Activated naive CD8-positive, alpha-beta T cell treated with anti-CD3 and anti-CD28 coated beads for 36 hours (primary cell): ENCODE measurements around the gene CDH16. TPM values are rescaled to one million over a fixed set of nuclear protein-coding genes. Genes with fewer than 3 reads are reported as not detected.
"Not testable (repeated sequence)": the region's sequence is repeated elsewhere in the genome, so short reads cannot be mapped to it uniquely, and the experiment has no call there.

Source experiments
- DNase-seq: peaks from one replicate; pipeline ENCODE4 v3.0.0; 2021
- H3K27ac Mint-ChIP-seq: one replicate; pipeline ENCODE4 v1.8.0; 2022; ENCODE audit warnings: mild to moderate bottlenecking, moderate library complexity, mixed read lengths
- H3K27me3 Mint-ChIP-seq: one replicate; pipeline ENCODE4 v1.8.0; 2022; ENCODE audit warnings: mild to moderate bottlenecking, mixed read lengths
- H3K36me3 Mint-ChIP-seq: one replicate; pipeline ENCODE4 v1.8.0; 2021; ENCODE audit warnings: mild to moderate bottlenecking, mixed read lengths
- H3K4me1 Mint-ChIP-seq: one replicate; pipeline ENCODE4 v1.8.0; 2021; ENCODE audit warnings: mixed read lengths
- H3K4me3 Mint-ChIP-seq: one replicate; pipeline ENCODE4 v1.8.0; 2022; ENCODE audit warnings: mild to moderate bottlenecking, moderate library complexity, mixed read lengths
- H3K9me3 Mint-ChIP-seq: one replicate; pipeline ENCODE4 v1.8.0; 2022; ENCODE audit warnings: mixed read lengths
- total RNA-seq, 2 experiments: library from RNA; stranded (reverse); gene quantifications; one replicate each; pipeline ENCODE4 v1.2.3, GENCODE V29; 2021

CDH16 gene, protein sequence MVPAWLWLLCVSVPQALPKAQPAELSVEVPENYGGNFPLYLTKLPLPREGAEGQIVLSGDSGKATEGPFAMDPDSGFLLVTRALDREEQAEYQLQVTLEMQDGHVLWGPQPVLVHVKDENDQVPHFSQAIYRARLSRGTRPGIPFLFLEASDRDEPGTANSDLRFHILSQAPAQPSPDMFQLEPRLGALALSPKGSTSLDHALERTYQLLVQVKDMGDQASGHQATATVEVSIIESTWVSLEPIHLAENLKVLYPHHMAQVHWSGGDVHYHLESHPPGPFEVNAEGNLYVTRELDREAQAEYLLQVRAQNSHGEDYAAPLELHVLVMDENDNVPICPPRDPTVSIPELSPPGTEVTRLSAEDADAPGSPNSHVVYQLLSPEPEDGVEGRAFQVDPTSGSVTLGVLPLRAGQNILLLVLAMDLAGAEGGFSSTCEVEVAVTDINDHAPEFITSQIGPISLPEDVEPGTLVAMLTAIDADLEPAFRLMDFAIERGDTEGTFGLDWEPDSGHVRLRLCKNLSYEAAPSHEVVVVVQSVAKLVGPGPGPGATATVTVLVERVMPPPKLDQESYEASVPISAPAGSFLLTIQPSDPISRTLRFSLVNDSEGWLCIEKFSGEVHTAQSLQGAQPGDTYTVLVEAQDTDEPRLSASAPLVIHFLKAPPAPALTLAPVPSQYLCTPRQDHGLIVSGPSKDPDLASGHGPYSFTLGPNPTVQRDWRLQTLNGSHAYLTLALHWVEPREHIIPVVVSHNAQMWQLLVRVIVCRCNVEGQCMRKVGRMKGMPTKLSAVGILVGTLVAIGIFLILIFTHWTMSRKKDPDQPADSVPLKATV
- total RNA-seq = not detected

DNA sequence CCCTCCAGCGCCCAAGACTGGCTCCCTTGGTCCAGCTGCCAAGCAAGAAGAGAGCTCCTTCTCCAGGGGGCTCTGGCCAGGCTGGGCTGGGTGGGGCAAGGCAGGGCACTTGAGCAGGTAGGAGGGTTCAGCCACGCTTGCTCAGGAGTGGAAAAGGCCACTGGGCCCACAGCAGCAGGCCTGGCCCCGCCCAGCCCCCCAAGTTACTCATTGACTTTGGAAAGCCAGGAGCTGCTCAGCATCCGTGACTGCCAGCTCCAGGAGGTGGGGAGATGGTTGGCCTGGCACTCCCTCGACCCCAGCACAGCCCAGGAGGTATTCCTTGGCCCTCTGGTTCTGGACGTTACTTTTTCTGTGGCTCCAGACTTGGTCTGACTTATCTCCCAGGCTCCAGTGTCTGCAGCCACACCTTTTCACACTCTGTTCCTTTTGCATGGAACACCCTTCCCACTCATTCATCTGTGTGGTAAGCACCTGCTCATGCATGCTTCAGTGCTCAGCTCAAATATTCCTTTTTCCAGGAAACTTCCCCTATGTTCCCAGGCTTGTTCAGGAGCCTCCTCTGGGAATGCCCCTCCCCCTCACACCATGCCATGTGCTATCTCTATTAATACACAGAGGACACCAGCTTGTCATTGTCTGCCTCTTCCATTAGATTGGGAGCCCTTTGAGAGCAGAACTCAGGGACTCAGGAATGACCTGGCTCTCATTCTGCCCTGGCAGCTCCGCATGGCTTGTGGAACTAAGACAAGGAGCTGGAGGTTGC, at the start of gene CDH16:
TSS of gene CDH16 (minus strand) at position 83 of the 766 bp plus-strand sequence. CDS start 820 bp downstream, outside the sequence.
- Mint-ChIP-seq H3K4me3 (no peak within 1 kb of the TSS), H3K27ac (no peak within 1 kb of the TSS), H3K27me3 (peaks cover 27% of the 10 kb centered on the region), H3K9me3 (no peaks in the 10 kb centered on the region), H3K36me3 (no peaks in the 10 kb centered on the region), H3K4me1 (no peaks in the 10 kb centered on the region)
- DNase-seq = no peak

DNA sequence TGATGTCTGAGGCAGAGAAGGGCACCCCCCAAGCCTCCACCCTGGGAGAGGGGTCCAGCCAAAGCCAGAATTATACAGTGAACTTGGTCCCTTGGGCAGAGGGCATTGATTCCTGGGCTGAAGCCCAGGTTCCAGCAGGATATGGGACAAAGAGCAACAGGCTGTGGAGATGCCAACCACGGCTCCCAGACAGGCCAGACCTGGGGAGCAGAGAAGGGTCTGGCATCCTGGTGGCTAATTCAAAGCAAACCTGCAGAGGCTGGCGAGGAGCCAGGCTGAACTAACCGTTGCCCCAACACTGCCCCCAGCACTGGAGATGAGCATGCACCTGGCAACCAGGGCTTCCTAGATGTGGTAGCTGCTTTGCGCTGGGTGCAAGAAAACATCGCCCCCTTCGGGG, 45.4 kb upstream of the CDH16 start:
- H3K27me3 Mint-ChIP-seq = peaks cover 3% of the 10 kb centered on the region
- DNase-seq = no peak
- H3K4me3 Mint-ChIP-seq = no peak overlapping the region
- no peaks in the 10 kb centered on the region for H3K9me3 Mint-ChIP-seq
- no peaks in the 10 kb centered on the region for H3K36me3 Mint-ChIP-seq
- H3K27ac Mint-ChIP-seq = no peak overlapping the region
- H3K4me1 Mint-ChIP-seq = peaks cover 3% of the 10 kb centered on the region

DNA sequence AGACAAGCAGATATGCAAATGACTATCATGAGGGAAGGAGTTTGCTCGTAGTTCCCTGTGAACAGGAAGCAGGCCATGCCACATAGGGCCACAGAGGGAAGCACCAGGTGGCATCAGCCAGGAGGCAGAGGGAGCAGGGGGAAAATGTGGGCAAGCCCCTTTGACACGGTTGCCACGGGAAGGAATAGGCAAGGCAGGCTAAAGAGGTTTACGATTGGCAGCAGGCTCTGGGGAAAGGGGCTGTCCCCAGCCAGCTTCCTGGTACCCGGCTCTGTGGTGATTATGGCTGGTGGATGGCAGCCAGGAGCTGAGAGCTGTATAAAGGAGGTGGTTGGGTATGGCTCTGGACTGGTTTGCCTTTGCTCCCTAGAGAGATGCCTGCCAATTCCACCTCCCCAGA, 43.2 kb upstream of the CDH16 start:
- H3K27me3 Mint-ChIP-seq = peaks cover 3% of the 10 kb centered on the region
- no peaks in the 10 kb centered on the region for H3K36me3 Mint-ChIP-seq
- H3K4me1 Mint-ChIP-seq = peaks cover 10% of the 10 kb centered on the region
- H3K9me3 Mint-ChIP-seq = no peaks in the 10 kb centered on the region
- peak overlapping the region; percentile 51 for H3K4me3 Mint-ChIP-seq
- no peak for DNase-seq
- no peak overlapping the region for H3K27ac Mint-ChIP-seq

DNA sequence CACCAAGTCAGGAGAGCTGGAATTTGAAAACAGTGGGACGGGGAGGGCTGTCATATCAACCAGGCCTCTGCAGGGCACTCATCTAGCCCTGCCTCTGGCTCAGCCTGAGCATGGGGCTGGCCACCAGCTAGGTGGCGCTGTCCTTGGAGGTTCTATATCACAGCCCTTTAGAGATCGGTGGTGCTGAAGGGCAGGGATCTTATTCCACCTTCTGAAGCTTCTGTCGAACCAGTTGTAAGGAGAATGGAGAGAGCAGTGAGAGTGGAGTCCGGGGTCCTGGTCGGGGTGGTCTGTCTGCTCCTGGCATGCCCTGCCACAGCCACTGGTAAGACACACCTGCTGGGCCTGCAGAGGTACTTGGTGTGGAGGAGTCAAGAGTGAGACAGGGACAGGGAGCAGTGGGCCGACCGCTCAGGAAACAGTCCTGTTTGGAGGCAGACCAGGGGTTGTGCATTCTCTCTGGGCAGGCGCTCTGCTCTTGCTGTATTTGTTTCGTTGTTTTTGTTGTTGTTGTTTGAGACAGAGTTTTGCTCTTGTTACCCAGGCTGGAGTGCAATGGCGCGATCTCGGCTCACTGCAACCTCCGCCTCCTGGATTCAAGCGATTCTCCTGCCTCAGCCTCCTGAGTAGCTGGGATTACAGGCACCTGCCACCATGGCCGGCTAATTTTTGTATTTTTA, 42.5 kb upstream of the CDH16 start, which contains the start of gene CES3:
TSS of gene CES3 (plus strand) at position 202 of the 680 bp plus-strand sequence. CDS start at position 244, 42 bp downstream.
- Mint-ChIP-seq H3K27ac (no peak within 1 kb of the TSS), H3K4me1 (peaks cover 10% of the 10 kb centered on the region), H3K27me3 (peaks cover 3% of the 10 kb centered on the region), H3K36me3 (no peaks in the 10 kb centered on the region), H3K4me3 (peak within 1 kb of the TSS; percentile 51), H3K9me3 (no peaks in the 10 kb centered on the region)
- DNase-seq = peak; percentile 68

DNA sequence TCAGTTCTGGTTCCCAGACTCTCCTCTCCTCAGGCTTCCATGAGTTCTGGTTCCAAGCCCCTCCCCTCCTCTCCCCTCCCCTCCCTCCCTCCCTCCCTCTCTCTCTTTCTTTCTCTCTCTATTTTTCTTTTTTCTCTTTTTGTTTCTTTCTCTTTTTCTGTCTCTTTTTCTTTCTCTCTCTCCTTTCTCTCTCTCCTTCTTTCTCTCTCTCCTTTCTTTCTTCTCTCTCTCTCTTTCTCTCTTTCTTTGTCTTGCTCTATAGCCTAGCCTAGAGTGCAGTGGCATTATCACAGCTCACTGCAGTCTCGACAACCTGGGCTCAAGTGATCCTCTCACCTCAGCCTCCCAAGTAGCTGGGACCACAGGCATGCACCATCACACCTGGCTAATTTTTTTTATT, 41.6 kb upstream of the CDH16 start:
- Mint-ChIP-seq H3K27me3 (peaks cover 9% of the 10 kb centered on the region), H3K36me3 (no peaks in the 10 kb centered on the region), H3K27ac (no peak overlapping the region), H3K4me1 (peaks cover 10% of the 10 kb centered on the region), H3K9me3 (no peaks in the 10 kb centered on the region), H3K4me3 (no peak overlapping the region)
- no peak for DNase-seq

DNA sequence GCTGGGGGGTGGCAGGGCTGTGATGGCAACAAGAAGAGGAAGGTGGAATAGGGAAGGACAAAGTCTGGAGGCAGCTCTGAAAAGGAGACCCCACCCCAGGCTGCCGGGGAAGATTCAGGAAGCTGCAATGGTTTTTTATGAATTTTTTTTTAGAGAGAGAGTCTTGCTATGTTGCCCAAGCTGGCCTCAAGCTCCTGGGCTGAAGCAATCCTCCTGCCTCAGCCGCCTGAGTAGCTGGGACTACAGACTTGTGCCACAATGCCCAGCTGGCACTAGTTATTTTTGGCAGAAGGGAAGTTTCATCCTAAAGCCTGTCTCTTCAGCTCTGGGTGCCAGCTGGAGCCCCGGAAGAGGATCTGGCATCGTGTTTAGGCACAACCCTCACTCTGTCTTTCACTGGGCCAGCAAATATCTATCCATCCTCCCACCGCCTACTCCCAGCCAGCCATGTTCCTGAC, 41.0 kb upstream of the CDH16 start:
- no peaks in the 10 kb centered on the region for H3K9me3 Mint-ChIP-seq
- no peaks in the 10 kb centered on the region for H3K36me3 Mint-ChIP-seq
- H3K4me3 Mint-ChIP-seq = no peak overlapping the region
- no peak for DNase-seq
- H3K27ac Mint-ChIP-seq = no peak overlapping the region
- peaks cover 9% of the 10 kb centered on the region for H3K27me3 Mint-ChIP-seq
- peaks cover 10% of the 10 kb centered on the region for H3K4me1 Mint-ChIP-seq

DNA sequence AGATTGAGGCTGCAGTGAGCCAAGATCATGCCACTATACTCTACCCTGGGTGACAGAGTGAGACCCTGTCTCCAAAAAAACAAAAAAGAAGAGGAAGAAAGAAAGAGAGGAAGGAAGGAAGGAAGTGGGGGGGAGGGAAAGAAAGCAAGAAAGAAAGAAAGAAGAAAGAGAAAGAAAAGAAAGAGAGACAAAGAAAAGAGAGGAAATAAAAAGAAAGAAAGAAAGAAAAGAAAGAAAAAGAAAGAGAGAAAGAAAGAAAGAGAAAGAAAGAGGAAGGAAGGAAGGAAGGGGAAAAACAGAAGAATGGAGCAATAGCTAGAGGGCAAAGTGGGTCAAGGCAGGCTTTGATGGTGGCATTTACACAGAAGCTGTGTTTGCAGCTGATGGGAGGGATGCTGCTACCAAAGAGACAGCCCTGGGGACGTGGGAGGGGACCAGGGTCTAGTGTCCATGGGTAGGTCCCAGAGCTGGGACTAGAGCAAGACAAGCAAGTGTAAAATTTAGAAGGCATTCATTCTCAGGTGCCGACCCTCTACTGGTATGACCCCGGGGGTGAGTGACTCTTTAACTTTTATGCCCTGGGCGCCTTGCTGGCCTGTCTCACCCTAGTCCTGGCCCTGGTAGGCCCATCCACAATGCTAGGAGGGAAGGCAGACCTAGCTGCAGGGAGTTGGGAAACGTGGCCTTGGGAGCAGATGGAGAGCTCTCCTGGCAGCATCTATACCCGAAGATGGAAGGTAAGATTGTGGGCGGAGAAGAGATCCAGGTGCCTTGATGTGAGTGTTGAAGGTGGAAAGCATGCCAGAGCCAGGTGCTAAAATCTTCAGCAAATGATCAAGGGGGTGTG, 40.4 kb upstream of the CDH16 start:
- H3K4me3 Mint-ChIP-seq = no peak overlapping the region

DNA sequence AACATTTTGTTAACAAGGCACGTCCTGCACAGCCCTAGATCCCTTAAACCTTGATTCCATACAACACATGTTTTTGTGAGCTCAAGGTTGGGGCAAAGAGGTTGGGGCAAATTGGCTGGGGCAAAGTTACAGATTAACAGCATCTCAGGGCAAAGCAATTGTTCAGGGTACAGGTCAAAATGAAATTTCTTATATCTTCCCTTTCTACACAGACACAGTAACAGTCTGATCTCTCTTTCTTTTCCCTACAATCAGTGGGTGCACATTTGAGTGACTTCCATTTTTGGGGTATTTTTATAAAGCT, 37.4 kb upstream of the CDH16 start:
- not testable (repeated sequence) for H3K4me1 Mint-ChIP-seq, H3K4me3 Mint-ChIP-seq, H3K27ac Mint-ChIP-seq, DNase-seq, H3K9me3 Mint-ChIP-seq, H3K36me3 Mint-ChIP-seq
- peaks cover 27% of the 10 kb centered on the region for H3K27me3 Mint-ChIP-seq

More for the DNA sequence above, 40.4 kb upstream of the CDH16 start:
- no peak for DNase-seq
- Mint-ChIP-seq H3K27me3 (peaks cover 8% of the 10 kb centered on the region), H3K36me3 (no peaks in the 10 kb centered on the region), H3K4me1 (peaks cover 10% of the 10 kb centered on the region), H3K27ac (no peak overlapping the region), H3K9me3 (no peaks in the 10 kb centered on the region)

DNA sequence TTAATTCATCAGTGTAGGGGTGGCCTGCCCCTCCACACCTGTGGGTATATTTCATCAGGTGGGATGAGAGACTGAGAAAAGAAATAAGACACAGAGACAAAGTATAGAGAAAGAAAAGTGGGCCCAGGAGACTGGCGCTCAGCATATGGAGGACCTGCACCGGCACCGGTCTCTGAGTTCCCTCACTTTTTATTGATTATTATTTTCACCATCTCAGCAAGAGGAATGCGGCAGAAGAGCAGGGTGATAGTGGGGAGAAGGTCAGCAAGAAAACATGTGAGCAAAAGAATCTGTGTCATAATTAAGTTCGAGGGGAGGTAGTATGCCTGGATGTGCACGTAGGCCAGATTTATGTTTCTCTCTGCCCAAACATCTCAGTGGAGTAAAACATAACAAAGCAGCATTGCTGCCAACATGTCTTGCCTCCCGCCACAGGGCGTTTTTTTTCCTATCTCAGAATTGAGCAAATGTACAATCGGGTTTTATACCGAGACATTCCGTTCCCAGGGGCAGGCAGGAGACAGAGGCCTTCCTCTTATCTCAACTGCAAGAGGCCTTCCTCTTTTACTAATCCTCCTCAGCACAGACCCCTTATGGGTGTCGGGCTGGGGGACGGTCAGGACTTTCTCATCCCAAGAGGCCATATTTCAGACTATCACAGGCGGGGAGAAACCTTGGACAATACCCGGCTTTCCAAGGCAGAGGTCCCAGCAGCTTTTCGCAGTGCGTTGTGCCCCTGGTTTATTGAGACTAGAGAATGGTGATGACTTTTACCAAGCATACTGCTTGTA, 36.9 kb upstream of the CDH16 start:
- not testable (repeated sequence) for DNase-seq, H3K9me3 Mint-ChIP-seq, H3K4me1 Mint-ChIP-seq, H3K27ac Mint-ChIP-seq, H3K36me3 Mint-ChIP-seq, H3K4me3 Mint-ChIP-seq
- H3K27me3 Mint-ChIP-seq = peaks cover 30% of the 10 kb centered on the region

DNA sequence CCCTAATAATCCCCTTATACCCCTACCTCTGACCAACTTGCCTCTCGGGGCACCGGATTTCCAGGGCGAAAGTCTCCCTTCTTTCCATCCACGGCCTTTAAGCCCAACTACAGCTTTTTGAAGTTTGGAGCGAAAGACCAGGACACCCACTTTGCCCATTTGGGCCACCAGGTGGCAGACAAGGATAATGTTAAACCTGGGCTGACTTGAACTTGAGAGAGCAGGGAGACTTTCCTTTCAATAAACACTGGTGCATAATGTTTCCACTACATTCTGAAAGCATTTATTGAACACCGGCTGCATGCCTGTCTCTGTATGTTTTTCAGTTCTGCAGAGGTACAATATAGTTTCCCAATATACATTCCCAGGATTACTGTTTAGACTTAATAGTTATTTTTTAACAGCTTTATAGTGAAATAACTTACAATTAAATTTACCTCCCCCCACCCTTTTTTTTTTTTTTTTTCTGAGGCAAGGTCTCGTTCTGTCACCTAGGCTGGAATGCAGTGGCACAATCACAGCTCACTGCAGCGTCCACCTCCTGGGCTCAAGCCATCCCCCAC, 35.5 kb upstream of the CDH16 start:
- H3K27me3 Mint-ChIP-seq = peaks cover 44% of the 10 kb centered on the region
- DNase-seq = peak; percentile 72
- H3K36me3 Mint-ChIP-seq = no peaks in the 10 kb centered on the region
- H3K27ac Mint-ChIP-seq = no peak overlapping the region
- no peak overlapping the region for H3K4me3 Mint-ChIP-seq
- peaks cover 14% of the 10 kb centered on the region for H3K4me1 Mint-ChIP-seq
- H3K9me3 Mint-ChIP-seq = no peaks in the 10 kb centered on the region

DNA sequence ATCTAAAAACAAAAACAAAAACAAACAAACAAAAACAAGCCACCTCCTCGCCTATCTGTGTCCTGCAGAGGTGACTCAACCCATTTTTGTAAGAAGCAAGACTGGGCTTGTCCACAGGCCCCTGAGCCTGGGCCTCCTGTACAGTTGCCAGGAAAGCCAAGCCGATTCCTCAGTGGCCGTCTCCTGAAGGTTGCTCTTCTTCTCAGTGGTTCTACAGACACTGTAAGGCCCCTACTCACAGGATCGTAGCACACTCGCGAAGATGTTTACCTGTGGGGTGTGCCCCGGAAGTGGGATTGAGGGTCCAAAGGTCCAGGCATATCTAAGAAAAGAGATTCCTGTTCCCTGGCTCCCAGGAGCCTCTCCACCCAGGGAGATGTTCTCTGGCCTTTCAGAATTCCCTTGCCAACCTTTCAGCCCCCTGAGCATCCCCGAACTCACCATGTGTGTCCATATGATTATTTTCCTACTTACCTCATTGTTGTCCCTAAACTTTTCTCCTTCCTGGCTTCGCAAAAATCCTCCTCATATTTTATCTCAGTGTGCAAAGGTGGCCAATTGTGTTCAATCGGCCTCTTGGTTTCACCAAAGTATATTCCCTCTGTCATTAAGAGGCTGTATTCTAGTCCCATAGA, 34.9 kb upstream of the CDH16 start:
- Mint-ChIP-seq H3K27ac (no peak overlapping the region), H3K27me3 (peaks cover 50% of the 10 kb centered on the region), H3K4me3 (no peak overlapping the region), H3K4me1 (peaks cover 12% of the 10 kb centered on the region), H3K36me3 (no peaks in the 10 kb centered on the region), H3K9me3 (no peaks in the 10 kb centered on the region)
- DNase-seq = no peak

DNA sequence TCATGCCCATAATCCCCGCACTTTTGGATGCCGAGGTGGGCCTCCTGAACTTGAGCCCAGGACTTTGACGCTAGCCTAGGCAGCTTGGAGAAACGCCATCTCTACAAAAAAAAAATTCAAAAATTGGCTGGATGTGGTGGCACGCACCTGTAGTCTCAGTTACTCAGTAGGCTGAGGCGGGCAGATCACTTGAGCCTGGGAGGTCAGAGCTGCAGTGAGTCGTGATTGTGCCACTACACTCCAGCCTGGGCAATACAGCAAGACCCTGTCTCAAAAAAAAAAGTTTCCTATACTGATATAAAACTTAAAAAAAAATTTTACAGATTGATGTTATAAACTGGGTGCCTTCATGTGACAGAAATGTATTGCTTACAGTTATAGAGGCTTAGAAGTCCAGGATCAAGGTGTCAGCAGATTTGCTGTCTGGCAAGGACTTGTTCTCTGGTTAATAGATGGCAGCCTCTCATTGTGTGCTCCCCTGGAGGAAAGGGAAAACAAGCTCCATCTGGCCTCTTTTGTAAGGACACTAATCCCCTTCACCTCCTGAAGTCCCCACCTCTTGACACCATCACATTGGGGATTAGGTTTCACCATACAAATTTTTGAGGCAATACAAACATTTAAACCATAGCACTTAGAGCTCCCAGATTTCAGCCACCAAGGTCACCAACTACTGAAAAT, 33.9 kb upstream of the CDH16 start:
- no peak for DNase-seq
- Mint-ChIP-seq H3K27me3 (peaks cover 57% of the 10 kb centered on the region), H3K36me3 (no peaks in the 10 kb centered on the region), H3K9me3 (no peaks in the 10 kb centered on the region), H3K4me3 (no peak overlapping the region), H3K27ac (no peak overlapping the region), H3K4me1 (peaks cover 18% of the 10 kb centered on the region)
